Measurements from ENCODE around the gene PTGIS. TPM values are rescaled to one million over a fixed set of nuclear protein-coding genes. Genes with fewer than 3 reads are reported as not detected.

Gene PTGIS
- polyA plus RNA-seq, 3 donors from 2014 or later = not detected

DNA sequence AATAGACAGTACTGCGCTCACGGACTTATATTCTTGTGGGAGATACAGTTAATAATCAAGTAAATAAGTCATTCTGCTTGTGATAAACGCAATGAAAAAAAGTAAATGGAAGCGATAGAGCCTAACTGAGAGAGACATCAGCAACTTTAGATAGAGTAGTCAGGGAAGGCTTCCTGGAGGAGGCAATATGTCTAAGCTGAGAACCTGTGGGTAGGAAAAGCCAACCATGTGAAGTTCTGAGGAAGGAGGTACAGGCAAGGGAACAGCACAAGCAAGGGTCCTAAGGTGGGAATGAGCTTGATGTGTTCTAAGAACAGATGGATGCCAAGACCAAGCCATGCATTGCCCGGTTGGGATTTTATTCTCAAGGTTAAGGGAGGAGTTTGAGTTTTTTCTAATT is 78.2 kb downstream of the PTGIS start:
- no peak for DNase-seq
- Mint-ChIP-seq H3K27ac (no peak overlapping the region), H3K4me1 (peaks cover 1 to 2% of the 10 kb centered on the region in 2 donors), H3K4me3 (no peak overlapping the region), H3K9me3 (peaks cover 0 to 6% (median 0%) of the 10 kb centered on the region in 6 donors), H3K36me3 (no peaks in the 10 kb centered on the region), H3K27me3 (ENCODE audit: low read depth in 3 of 3) (peaks cover 11 to 32% (median 20%) of the 10 kb centered on the region in 3 donors)

DNA sequence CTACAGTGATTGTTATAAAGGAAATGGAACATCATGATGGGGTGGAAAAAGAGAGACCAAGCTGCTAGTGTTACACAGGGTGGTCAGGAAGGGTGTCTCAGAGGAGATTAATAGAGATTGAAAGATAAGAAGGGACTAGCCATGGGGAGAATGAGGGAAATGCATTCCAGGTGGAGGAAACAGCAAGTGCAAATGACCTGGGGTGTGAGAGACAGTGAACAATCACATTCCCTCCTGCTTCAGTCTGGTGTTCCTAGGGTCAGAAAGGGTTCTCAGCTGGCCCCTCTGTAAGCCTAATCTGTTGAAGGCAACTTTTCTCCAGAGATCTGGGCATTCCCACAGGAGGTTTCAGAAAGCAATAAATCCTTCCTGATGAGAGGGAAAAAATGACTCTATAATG is 81.9 kb downstream of the PTGIS start:
- Mint-ChIP-seq H3K36me3 (no peaks in the 10 kb centered on the region), H3K9me3 (peaks cover 0 to 6% (median 0%) of the 10 kb centered on the region in 6 donors), H3K4me1 (peaks cover 7 to 8% of the 10 kb centered on the region in 2 donors), H3K4me3 (peak overlapping the region in 1 of 5 donors; percentile 12), H3K27me3 (ENCODE audit: low read depth in 3 of 3) (peaks cover 14 to 44% (median 21%) of the 10 kb centered on the region in 3 donors), H3K27ac (no peak overlapping the region)
- DNase-seq = no peak

DNA sequence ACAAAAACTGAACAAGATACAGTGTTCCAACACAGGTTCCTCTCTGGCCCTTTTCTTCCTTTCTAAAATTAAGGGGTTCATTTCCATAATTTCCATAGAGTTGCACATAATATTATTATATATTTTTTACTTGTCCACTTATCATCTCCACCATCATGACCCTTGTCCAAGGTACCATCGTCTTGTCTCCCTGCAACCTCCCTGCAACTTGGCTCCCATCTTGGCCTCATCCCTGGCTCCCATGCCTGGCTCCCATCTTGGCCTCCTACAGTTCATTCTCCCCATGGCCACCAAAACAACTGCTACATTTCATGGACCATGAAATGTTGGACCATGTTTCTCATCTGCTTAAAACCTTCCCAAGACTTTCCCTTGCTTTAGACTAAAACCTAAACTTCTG is 82.4 kb downstream of the PTGIS start:
- H3K27me3 Mint-ChIP-seq (ENCODE audit: low read depth in 3 of 3) = peaks cover 14 to 46% (median 23%) of the 10 kb centered on the region in 3 donors
- peak overlapping the region in 2 of 5 donors; percentile 11 to 12 for H3K4me3 Mint-ChIP-seq
- H3K36me3 Mint-ChIP-seq = no peaks in the 10 kb centered on the region
- H3K27ac Mint-ChIP-seq = no peak overlapping the region
- DNase-seq = no peak
- H3K9me3 Mint-ChIP-seq = peaks cover 0 to 6% (median under 1%) of the 10 kb centered on the region in 6 donors
- H3K4me1 Mint-ChIP-seq = peaks cover 7 to 8% of the 10 kb centered on the region in 2 donors

DNA sequence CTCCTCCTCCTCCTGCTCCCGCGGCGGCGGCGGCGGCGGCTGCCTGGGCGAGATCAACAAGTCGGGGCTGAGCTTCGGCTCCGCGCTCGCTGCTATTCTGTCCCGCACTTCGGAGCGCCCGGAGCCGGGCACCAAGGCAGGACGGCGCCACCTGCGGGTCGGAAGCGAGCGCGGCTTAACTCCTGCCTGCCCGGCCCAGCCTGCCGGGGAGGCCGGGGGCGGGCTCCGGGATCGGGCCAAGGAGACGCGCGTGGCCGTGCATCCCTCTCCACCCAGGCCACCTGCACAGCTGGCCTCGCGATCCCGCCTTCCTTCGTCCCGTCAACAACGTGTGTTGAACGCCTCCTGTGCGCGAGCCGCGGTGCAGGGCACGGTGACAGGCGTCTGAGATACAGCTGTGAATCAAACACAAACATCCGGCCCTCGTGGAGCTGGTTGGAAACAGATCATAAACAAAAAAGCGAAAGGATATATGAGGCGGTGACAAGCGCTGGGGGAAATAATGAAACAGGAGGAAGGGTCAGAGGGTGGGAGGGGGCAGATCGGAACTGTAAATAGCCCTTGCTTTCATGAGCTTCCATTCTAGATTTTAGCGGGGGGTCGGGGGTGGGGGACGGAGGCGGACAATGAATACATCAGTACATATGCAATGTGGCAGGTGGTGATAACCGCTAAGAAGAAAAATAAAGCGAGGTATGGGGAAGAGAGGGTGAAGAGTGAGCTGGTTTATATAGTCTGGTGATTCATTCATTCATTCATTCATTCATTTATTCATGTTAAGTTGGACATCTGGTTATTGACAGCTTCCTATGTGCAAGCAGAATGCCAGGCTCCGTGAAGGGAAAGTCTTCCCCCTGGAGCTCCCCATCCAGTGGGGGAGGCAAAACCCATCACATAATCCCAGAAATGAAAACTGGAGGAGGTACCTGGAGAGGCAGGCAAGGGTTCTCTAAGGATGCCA is 83.5 kb downstream of the PTGIS start:
- peak overlapping the region in 1 of 6 donors; percentile 2 for H3K27ac Mint-ChIP-seq
- DNase-seq = peak; percentile 14 to 24 (median 21)
- peak overlapping the region; percentile 58 to 91 (median 83) for H3K4me3 Mint-ChIP-seq
- H3K4me1 Mint-ChIP-seq = peaks cover 7 to 8% of the 10 kb centered on the region in 2 donors
- peaks cover 14 to 45% (median 23%) of the 10 kb centered on the region in 3 donors for H3K27me3 Mint-ChIP-seq (ENCODE audit: low read depth in 3 of 3)
- H3K36me3 Mint-ChIP-seq = no peaks in the 10 kb centered on the region
- peaks cover 0 to 7% (median under 1%) of the 10 kb centered on the region in 6 donors for H3K9me3 Mint-ChIP-seq

DNA sequence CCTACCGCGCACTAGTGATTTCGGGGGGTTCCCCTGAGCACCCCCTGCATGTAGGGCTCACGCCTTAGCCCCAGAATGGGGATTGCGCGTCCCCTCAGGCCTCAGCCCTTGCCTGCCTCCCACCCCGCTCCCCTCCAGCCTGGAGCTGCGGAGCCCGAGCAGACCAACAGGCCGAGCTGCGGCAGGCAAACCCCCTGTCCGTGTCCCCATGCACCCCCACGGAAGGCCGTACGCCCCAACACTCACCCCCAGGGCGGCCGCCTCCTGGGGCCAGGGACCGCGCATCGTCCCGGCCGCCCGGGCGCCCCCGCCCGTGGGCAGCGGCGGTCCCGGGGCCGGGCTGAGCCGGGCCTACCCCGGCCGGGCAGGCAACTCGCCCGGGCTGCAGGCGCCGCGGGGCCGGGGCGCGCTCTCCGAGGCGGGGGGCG is 84.2 kb downstream of the PTGIS start:
- DNase-seq = no peak
- Mint-ChIP-seq H3K4me1 (peaks cover 7 to 8% of the 10 kb centered on the region in 2 donors), H3K9me3 (peaks cover 0 to 7% (median 0%) of the 10 kb centered on the region in 6 donors), H3K27me3 (ENCODE audit: low read depth in 3 of 3) (peaks cover 14 to 42% (median 19%) of the 10 kb centered on the region in 3 donors), H3K4me3 (peak overlapping the region in 1 of 5 donors; percentile 26), H3K36me3 (no peaks in the 10 kb centered on the region), H3K27ac (no peak overlapping the region)

DNA sequence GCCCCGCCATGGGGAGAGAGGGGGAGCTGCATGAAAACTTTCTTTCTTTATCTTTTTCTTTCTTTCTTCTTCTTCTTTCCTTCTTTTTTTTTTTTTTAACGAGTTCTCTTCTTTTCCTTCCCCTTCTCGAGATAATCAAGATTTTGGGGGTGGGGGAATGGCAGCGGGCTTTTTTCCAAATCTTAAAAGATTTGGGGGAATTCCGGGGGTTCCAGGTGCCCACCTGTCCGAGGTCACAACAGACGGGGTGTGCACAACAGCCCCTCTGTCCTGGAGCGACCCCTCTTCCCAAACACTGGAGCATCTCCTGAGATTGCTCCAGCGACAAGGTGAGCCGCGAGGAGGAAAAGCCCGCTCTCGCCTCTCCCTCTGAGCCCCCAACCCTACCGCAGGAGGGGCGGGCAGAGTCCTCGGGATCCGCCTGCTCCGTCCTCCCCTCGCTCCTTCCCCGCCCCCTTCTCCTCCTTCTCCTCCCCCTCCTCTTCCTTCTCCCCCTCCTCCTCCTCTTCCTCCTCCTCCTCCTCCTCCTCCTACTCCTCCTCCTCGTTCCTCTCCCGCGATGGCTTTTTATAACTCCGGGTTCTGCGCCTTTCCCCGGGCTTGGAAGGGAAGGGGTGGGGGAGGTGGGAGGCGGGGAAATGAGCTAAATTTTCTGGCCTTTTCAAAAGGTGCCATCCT is 84.8 kb downstream of the PTGIS start:
- H3K9me3 Mint-ChIP-seq = peaks cover 0 to 7% (median 0%) of the 10 kb centered on the region in 6 donors
- H3K4me1 Mint-ChIP-seq = peaks cover 7 to 8% of the 10 kb centered on the region in 2 donors
- peak overlapping the region in 2 of 5 donors; percentile 14 to 38 for H3K4me3 Mint-ChIP-seq
- H3K27me3 Mint-ChIP-seq (ENCODE audit: low read depth in 3 of 3) = peaks cover 13 to 40% (median 19%) of the 10 kb centered on the region in 3 donors
- no peak overlapping the region for H3K27ac Mint-ChIP-seq
- no peaks in the 10 kb centered on the region for H3K36me3 Mint-ChIP-seq
- DNase-seq = no peak

DNA sequence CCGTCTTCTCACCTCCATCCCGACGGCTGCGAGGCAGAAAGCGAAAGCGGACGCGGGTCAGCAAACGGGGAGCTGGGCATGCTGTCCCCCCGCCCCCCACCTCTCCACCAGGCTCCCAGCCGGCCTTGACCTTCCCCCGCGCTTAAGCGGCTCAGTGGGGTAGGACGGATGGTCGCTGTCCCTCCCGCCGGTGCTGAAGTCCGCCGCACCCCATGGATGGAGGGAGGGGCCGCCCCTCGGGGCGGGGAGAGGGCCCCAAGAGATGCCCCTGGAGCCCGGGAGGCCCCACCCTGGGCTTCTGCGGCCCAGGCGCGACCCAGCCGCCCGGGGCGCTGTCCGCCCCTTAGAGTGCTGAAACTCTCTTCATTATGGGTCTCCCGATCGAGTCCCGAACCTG is 85.3 kb downstream of the PTGIS start, which contains the start of gene KCNB1:
TSS of gene KCNB1 (minus strand) at position 48 of the 397 bp plus-strand sequence. CDS start 188 bp downstream, outside the sequence.
- peaks cover 13 to 41% (median 19%) of the 10 kb centered on the region in 3 donors for H3K27me3 Mint-ChIP-seq (ENCODE audit: low read depth in 3 of 3)
- DNase-seq = peak; percentile 34 to 51 (median 42)
- no peaks in the 10 kb centered on the region for H3K36me3 Mint-ChIP-seq
- H3K27ac Mint-ChIP-seq = no peak within 1 kb of the TSS
- H3K4me3 Mint-ChIP-seq = peak within 1 kb of the TSS in 2 of 5 donors; percentile 14 to 38
- peaks cover 7 to 8% of the 10 kb centered on the region in 2 donors for H3K4me1 Mint-ChIP-seq
- H3K9me3 Mint-ChIP-seq = peaks cover 0 to 7% (median 0%) of the 10 kb centered on the region in 6 donors

DNA sequence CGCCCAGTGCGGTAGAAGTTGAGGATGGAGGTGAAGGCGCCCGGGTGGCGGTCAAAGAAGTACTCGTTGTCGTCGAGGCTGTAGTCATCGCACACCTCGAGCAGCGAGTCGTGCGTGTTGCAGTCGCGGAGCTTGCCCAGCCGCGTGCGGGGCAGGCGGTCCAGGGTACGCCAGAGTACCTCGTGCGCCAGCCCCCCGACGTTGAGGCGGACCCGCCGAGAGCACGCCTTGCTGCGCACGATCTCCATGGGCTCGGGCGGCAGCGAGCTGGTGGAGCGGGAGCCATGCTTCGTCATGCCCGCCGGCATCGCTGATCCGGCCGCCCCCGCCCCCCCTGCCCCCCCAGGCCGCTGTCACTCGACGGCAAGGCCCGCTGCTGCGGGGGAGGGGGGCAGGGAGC is 85.8 kb downstream of the PTGIS start:
- no peak overlapping the region for H3K27ac Mint-ChIP-seq
- H3K27me3 Mint-ChIP-seq (ENCODE audit: low read depth in 3 of 3) = peaks cover 13 to 41% (median 19%) of the 10 kb centered on the region in 3 donors
- H3K36me3 Mint-ChIP-seq = no peaks in the 10 kb centered on the region
- no peak for DNase-seq
- peaks cover 0 to 7% (median 0%) of the 10 kb centered on the region in 6 donors for H3K9me3 Mint-ChIP-seq
- no peak overlapping the region for H3K4me3 Mint-ChIP-seq
- H3K4me1 Mint-ChIP-seq = peaks cover 7 to 8% of the 10 kb centered on the region in 2 donors

DNA sequence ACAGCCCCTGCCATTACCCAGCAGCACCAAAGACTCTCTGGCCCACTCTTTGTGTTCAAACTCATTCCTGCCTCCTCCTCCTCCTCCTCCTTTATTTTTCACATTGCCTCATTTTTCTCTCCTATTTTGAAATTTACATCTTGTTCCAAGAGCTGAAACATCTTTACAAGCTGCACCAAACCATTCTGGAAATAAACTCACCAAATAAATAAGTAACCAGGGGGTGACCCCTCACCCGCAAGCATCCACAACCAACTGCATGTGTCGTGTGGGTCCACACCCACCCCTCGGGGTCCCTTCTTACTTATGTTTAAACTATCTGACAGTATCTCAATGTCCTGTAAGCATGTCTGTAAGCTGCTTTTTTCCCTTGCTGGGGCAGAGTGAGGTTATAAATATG is 86.8 kb downstream of the PTGIS start:
- no peak for DNase-seq
- peaks cover 7 to 8% of the 10 kb centered on the region in 2 donors for H3K4me1 Mint-ChIP-seq
- H3K9me3 Mint-ChIP-seq = peaks cover 0 to 7% (median 0%) of the 10 kb centered on the region in 6 donors
- H3K36me3 Mint-ChIP-seq = no peaks in the 10 kb centered on the region
- H3K27ac Mint-ChIP-seq = no peak overlapping the region
- no peak overlapping the region for H3K4me3 Mint-ChIP-seq
- H3K27me3 Mint-ChIP-seq (ENCODE audit: low read depth in 3 of 3) = peaks cover 13 to 37% (median 19%) of the 10 kb centered on the region in 3 donors

DNA sequence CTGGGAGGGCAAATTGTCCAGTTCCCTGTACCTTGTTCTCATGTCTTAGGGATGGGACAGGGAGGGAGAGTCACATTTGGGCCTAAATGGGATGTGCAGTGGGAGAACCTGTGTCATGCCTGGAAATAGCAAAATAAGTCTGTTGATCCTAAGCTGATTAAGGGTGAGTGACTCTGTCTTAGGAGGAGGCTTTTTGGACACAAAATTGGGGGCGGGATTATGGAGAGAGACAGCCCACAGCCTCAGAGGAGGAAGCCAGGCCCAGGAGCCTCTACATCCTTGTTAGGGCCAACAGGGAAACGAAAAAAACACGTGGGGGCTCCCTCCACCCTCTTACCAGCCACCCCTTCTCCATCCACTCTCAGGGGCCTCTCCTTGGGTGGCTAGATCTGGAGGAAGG is 87.7 kb downstream of the PTGIS start:
- H3K9me3 Mint-ChIP-seq = peaks cover 0 to 7% (median 0%) of the 10 kb centered on the region in 6 donors
- no peaks in the 10 kb centered on the region for H3K36me3 Mint-ChIP-seq
- H3K4me1 Mint-ChIP-seq = peaks cover 7 to 8% of the 10 kb centered on the region in 2 donors
- DNase-seq = no peak
- H3K27ac Mint-ChIP-seq = no peak overlapping the region
- peaks cover 9 to 32% (median 17%) of the 10 kb centered on the region in 3 donors for H3K27me3 Mint-ChIP-seq (ENCODE audit: low read depth in 3 of 3)
- H3K4me3 Mint-ChIP-seq = no peak overlapping the region

DNA sequence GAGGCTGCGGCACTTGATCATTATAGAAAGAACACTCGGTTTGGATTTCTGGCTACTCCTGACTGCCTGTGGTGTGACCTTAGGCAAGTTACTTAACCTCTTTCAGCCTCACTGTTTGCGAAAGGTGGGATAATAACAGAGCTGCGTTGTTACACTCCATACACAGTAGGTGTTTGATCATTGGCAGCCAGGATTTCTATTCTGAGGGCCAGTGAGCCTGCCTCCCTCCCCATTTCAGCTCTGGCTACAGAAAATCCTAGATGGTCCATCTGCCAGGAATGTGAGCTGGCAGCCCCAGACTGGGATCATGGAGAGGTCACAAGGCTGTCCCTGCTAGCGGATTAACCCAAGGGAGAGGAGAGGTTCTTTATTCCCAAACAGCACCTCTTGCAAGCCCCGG is 88.2 kb downstream of the PTGIS start:
- Mint-ChIP-seq H3K36me3 (no peaks in the 10 kb centered on the region), H3K4me3 (no peak overlapping the region), H3K27me3 (ENCODE audit: low read depth in 3 of 3) (peaks cover 6 to 34% (median 13%) of the 10 kb centered on the region in 3 donors), H3K4me1 (peaks cover 7% of the 10 kb centered on the region in 2 donors), H3K27ac (no peak overlapping the region), H3K9me3 (peaks cover 0 to 6% (median 0%) of the 10 kb centered on the region in 6 donors)
- DNase-seq = no peak

DNA sequence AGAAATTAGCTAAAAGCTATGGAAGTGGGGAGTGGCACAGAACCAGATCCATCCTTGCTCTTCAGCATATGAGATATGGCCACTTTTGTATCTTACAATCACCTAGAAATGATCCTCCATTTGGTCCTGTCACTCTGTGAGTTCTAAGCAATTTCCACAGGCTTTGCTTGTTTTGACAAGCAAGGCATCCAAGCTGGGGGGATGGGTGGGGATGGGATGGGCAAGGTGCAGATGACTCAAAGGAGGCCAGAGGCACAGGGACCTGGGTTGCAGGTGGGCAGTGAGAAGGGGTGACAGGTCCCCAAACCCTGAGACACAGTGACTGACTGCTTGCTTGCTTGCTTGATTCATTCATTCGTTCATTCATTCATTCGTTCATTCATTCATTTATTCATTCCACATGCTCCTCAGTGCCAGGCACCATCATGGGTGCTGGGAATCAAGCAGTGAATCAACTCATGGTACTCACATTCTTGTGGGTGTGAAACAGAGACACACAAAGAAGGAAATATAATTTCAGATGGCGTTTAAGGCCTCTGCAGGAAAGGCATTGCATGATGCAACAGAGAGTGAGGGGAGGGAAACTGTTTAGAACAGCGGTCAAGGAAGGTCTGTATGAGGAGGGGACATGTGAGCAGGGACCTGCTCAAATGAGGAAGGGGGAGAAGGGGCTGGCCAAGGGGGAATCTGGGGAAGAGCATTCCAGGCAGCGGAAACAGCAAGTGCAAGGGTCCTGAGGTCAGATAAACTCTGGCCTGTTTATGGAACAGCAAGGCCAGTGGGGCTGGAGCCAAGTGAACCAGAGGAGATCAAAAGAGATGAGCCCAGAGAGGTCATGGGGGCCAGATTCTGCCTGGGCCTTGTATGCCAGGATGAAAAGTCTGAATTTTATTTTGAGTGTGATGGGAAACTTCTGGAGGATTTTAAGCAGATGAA is 88.9 kb downstream of the PTGIS start:
- H3K4me3 Mint-ChIP-seq = no peak overlapping the region
- H3K4me1 Mint-ChIP-seq = peaks cover 0 to 2% of the 10 kb centered on the region in 2 donors
- H3K9me3 Mint-ChIP-seq = peaks cover 0 to 2% (median 0%) of the 10 kb centered on the region in 6 donors
- peaks cover 2 to 34% (median 10%) of the 10 kb centered on the region in 3 donors for H3K27me3 Mint-ChIP-seq (ENCODE audit: low read depth in 3 of 3)
- no peak for DNase-seq
- peak overlapping the region in 1 of 6 donors; percentile 8 for H3K27ac Mint-ChIP-seq
- no peaks in the 10 kb centered on the region for H3K36me3 Mint-ChIP-seq
